Airway epithelial cell (primary cell): ENCODE measurements around the gene ANGEL2. TPM values are rescaled to one million over a fixed set of nuclear protein-coding genes. Genes with fewer than 3 reads are reported as not detected.

ENCODE experiments used
- total RNA-seq: library from RNA; depleted of rRNA; stranded (reverse); fragments of >200 nt; gene quantifications from 2 replicates; pipeline ENCODE4 v1.2.3, GENCODE V29; 2015

The ANGEL2 gene
- total RNA-seq = 19.5 and 23.1 TPM in 2 replicates

GRCh38 chr1:213015099-213016050 is at the start of gene ANGEL2:
ANGEL2 (minus strand) TSS chr1:213015867; CDS start chr1:213015671, 196 bp downstream.

GRCh38 chr1:213051127-213051880 is 35.6 kb upstream of the ANGEL2 start, which contains the start of gene RPS6KC1:
RPS6KC1 (plus strand) TSS chr1:213051241; CDS start chr1:213051405, 164 bp downstream.

GRCh38 chr1:212950243-212951125 is 65.2 kb downstream of the ANGEL2 start, which contains the start of gene VASH2:
VASH2 (plus strand) TSS chr1:212950541; CDS start chr1:212951543, 1,002 bp downstream.

Other genes starting within 250 kb of the ANGEL2 start
- 17.8 and 22.0 TPM in 2 replicates for gene NSL1, start 224.1 kb downstream of the ANGEL2 start, total RNA-seq
- 12.6 and 16.3 TPM in 2 replicates for gene TATDN3, start 224.0 kb downstream of the ANGEL2 start, total RNA-seq
- gene SPATA45, start 168.2 kb downstream of the ANGEL2 start, total RNA-seq = not detected in 2 replicates
- gene FLVCR1, start 157.6 kb downstream of the ANGEL2 start, total RNA-seq = 4.6 and 6.8 TPM in 2 replicates
- gene VASH2, start 65.3 kb downstream of the ANGEL2 start, total RNA-seq = 0.05 and 0.49 TPM in 2 replicates
- gene RPS6KC1, start 35.4 kb upstream of the ANGEL2 start, total RNA-seq = 7.2 and 10.0 TPM in 2 replicates